NCI-H2107 treated with DMSO at 0.1 percent for 48 hours (cell line): ENCODE results near the gene HAGH.

Source experiments
- DNase-seq: peaks from one replicate; lab custom pipeline; 2025; ENCODE audit not compliant: unreplicated experiment; lab: John Stamatoyannopoulos, UW

The HAGH gene

DNA sequence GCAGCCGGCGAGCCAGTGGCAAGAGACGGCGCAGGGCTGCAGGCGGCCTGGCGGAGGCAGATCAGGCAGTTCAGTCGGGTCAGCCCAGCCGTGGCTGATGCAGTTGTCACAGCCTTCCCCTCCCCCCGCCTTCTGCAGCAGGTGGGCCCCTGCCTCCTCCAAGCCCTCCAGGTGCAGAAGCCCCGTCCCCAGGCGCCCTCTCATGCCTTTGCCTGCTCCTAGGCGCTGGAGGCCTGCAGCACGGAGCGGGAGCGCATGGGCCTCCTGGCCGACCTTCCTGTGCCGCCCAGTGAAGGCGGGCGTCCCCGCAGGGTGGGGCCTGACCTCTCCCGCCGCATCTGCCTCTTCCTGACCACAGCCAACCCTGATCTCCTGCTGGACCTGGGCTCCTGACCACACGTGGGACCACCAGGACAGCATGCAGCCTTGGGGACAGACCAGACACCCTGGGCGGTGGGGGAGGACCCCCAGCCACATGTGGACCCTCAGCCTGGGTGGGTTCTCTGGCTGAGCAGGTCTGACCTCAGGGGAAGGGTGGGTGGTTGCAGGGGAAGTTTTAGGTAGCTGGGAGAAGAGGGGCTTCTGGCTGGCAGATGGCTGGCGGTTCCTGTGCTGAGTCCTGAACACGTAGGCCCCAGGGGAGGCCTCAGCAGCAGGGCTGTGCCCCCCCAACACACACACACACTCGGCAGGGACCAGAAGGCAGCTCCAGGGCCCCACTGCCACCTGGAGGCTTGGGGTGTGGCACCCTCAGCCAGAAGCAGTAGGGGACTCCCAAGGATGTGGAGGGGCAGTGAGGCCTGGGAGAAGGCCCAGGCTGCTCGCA lies 50.6 kb downstream of the HAGH start:
- no peak for DNase-seq

DNA sequence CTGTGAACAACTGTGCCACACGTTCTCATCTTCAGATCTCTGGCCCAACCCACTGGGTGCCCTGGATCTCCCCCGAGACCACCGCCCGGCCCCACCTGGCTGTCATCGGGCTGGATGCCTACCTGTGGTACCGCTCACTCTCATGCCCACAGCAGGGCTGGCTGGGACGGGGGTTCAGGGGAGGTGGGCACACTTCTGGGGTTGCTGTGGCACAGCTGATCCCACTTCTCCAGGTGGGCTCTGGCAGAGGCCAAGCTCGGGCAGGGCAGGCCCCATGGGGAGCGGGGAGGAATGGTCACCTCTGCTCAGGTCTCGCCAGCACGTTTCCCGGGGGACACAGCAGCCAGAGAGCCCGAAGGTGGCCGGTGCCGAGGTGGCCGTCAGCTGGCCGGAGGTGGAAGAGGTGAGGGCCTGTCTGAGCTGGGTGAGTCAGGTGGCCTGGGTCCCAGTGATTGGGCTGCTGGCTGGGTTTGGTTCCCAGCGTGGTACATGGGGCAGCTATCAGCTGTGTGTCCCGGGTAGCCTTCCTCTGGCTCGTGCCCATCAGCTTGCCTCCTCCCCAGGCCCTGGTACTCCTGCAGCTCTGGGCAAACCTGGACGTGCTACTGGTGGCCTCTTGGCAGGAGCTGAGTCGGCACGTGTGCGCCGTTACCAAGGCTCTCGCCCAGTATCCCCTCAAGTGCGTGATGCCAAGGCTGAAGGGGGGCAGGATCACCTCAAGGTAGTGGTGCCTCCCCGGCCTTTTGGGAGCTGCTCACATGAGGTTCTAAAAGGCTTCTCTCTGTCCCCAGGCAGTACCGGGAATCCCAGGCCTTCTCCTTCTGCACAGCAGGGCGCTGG lies 51.4 kb downstream of the HAGH start:
- DNase-seq, result no peak

DNA sequence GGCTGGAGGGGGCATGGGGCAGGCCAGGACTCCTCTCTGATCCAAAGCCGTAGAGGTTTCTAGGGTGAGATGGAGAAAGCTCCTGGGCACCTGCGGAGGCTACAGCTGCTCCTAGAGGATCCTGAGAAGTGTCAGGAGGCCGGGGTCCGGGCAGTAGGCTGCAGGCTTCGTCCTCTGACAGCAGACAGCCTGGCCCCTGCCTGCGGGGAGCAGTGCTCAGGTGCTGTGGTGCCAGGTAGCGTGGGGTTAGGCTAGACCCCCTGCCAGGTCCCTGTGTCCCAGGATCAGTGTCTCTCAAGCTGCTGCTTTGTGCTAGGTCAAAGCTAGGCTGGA lies 52.2 kb downstream of the HAGH start:
- no peak for DNase-seq

DNA sequence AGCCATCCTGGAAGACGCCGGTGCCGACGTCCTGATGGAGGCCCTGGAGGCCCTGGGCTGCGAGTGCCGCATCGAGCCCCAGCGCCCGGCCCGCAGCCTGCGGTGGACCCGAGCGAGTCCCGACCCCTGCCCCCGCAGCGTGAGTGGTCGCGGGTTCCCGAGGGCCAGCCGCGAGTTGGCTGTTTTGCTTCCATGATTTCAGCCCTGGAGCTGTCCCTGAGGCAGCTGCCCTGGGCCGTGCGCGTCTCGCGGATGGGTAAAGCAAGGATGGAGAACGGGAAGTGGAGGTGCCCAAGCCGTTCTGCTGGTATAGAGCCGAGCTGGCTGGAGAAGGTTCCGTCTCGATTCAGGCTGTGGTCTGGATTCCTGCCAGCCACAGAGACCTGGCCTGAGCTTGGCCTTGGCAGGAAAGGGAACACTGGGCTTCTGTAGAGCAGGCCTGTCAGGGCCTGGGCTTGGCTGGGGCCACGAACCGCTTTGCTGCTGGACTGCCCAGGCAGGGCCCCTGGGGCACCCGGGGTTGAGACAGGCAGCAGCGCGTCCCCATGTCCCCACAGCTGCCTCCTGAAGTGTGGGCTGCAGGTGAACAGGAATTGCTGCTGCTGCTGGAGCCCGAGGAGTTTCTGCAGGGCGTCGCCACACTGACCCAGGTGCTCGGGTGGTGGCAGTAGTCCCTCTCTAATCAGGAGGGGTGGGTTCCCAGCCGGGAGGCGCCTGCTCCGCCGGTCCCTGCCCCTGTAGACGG lies 52.8 kb downstream of the HAGH start:
- no peak for DNase-seq

DNA sequence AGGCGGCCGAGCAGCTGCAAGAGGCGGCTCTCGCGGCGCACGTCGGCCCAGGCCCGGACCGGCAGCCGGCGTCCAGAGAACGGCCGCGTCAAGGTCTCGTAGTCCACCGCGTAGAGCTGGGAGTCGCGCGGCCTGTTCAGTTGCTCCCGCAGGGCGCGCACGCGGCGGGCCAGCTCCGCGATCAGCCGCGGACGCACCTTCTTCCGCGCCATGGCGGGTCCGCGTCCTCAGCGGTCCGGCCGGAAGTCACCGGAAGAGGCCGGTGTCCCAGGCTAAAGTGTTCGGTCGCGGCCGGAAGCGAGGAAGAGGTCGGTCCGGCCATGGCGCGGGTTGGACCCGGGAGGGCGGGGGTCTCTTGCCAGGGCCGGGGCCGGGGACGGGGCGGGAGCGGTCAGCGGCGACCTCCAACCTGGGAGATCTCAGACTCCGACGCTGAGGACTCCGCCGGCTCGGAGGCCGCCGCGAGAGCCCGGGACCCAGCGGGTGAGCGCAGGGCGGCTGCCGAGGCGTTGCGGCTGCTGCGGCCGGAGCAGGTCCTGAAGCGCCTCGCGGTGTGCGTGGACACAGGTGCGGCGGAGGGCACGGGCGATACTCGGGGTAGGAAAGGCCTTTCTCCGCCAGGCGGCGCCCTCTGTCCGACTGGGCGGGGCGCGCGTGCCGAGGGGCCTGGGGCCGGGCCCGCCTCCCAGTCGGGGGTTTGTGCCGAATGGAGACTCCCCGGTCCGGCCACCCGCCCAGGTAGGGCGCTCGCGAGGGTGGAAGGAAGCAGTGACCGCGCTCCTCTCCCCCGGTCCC lies 53.5 kb downstream of the HAGH start, which contains the start of gene MRPS34:
MRPS34 (minus strand) TSS at position 227 of the 795 bp plus-strand sequence; CDS start at position 212, 15 bp downstream.
- DNase-seq, result peak; percentile 40

DNA sequence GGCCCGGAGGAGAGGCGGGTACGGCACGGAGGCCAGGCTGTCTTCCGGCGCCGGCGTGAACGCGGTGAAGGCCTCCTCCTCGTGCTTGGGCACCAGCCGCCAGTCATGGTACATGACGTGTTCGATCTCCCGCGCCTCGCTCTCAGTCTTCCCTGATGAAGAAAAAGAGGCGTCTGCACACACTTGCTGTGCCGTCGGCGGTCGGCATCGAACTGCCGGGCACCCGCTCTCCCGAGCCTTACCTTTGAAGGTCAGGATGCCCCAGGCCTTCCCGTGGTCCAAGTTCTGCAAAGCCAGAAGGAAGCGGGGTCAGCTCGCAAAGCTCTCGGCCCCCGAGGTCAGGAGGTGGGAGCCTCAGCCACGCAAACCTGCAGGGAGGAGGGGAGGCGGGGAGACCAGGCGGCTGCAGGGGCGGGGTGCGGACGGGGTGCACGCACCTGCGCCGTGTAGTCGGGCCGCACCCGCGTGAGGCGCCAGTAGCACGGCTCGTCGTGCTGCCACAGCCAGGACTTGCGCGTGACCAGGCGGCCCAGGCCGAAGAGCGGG lies 54.2 kb downstream of the HAGH start, which contains the start of gene EME2:
EME2 (plus strand) TSS at position 449 of the 546 bp plus-strand sequence. CDS start 418 bp downstream, outside the sequence.
- DNase-seq, result no peak

DNA sequence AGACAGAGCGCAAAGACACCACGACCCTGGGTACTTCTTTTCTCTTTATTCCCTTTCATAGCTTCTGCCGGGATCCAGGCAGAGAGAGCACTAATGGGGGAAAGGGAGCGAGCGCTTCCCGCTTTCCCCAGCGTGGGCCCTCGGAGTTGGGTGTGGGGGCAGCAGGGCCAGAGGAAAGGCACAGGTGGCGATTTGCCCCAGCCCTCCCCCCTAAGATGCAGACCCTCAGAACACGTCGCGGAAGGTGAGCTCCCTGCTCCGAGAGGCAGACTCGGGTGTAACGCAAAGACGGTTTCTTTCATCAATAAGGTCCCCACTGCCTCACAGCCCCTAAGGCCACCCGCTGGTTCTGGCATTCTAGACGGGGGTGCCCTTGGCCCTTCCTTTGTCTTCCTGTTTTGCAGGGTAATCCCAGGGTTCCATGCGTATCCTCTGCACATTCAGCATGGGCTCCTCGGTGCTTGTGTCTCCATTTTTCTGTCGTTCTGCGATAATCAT lies 54.7 kb downstream of the HAGH start:
- DNase-seq, result no peak

DNA sequence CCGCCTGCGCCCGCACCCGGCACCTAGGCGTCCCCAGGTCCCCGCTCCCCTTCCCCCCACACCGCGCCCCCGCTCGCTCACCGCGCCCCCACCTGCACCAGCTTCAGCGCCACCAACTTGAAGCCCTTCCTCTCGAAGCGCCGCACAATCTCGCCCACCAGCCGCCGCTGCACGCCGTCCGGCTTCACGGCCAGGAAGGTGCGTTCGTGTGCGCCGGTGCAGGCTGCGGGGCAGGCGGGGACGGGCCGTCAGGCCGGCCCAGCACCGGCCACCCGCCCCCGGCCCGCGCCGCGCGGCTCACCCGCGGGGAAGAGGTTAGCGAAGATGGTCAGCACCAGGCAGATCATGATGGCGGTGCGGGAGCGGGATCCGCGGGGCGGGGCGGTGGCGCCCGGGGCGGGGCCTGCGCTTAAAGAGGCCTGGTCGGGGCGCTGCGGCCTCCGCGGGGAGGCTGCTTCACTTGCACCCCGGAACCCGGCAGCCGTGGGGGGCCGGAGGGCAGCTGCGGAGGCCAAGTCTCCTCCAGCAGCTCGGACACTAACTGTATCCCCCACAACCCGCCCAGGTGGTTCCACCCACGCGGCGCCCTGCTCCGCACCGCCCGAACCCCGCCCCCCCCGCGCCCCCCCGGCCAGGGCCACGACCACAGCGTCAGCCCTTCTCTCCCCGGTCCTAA lies 55.3 kb downstream of the HAGH start, which contains the start of gene NME3:
NME3 (minus strand) TSS at position 356 of the 676 bp plus-strand sequence; CDS start at position 347, 9 bp downstream.
- peak; percentile 9 for DNase-seq

DNA sequence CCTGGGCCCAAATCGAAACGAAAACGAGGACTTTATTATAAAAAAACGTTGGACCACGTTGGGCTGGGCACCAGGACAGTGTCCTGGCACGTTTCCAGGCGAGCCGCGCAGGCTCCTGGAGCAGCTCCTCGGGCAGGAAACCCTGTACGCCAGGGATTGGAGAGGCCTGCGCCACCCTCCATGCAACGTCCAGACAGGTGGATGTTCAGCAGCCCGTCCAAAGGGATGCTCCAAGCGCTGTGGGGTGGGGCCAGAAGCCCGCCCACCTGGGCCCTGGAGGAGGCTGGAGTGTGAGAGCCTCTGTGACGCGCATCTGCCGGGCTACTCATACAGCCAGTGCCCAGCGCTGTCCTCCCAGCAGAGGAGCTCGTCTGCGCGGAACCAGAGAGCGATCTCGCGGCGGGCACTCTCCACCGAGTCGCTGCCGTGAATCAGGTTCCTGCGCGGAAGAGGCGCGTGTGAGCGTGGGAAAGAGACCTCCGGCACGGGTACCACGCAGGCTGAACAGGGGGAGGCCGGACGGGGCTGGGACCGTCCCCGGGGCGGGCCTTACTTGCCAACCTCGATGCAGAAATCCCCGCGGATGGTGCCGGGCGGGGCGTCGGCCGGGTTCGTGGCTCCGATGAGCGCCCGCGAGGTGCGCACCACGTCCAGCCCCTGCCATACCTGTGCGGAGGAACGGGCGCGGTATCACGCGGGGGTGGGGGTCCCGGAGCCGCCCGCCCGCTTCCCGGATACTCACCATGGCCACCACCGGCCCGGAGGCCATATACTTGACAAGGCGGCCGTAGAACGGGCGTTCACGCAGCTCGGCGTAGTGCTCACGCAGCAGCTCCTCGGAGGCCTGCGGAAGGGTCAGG lies 56.1 kb downstream of the HAGH start:
- peak; percentile 33 for DNase-seq

DNA sequence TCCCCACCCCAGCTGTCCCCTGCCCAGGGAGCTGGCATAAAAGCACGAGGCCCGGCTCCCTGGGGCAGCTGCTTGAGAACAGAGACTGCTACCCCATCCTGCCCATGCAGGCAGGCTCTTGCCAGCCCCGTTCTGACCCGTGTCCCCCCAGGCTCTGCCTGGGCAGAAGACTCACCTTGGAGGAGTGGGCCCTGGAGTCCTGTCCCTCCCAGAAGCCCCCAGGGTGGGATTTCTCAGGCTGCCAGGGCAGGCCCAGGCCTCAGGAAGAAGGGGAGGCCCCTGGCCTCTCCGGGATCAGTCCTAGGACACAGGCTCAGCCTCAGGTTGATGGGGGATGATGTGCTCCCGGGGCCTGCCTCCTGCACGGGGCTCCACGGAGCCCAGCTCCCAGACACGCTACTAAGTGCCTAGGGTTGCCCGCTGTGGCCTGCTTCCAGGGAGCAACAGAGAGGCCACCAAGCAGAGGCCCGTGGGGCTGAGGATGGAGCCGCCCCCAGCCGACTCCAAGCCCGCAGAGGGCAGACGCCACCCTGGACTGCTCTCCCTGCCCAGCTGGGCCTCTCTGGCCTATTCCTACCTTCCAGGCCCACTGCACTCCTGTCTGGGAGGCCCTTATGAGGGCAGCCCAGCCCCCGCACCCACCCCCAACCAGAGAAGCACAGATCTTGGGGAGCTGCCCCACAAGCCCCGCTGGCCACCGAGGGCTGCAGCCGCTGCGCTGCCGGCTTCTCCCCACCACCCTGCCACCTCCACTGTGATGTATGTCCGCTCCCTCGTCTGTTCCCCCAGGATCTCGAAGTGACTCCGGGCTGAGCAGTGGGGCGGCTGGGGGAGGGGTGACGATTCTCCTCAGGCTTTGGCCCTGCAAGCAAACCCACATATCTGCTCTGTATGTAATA lies 57.0 kb downstream of the HAGH start:
- DNase-seq, result no peak

DNA sequence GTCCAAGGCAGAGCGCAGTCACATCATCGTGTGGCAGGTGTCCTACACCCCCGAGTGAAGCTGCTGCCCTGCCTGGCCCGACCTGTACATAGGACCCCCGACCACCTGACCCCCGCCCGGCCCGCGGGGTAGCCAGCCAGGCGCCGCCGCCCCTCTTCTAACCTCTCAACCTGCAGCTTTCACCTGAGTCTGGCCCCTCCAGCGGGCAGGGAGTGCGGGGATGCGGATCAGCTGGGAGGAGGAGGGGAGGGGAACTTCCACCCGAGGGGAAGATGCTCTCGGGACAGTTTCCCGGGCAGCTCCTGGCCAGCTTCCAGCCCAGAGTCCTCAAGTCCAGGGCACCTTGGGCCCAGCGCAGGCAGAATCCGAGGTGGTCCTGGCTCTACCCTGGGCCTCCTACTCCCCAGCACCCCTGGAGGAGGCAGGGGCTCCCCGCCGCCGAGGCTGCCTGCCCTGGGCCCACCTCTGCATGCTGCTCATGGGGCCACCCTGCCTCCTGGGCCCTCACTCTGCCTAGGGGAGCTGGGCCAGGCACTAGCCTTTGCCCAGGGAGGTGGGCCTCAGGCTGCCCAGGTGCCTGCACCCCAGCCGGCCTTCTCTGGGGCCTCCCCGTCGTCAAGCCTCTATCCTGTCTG lies 57.7 kb downstream of the HAGH start:
- DNase-seq, result no peak

DNA sequence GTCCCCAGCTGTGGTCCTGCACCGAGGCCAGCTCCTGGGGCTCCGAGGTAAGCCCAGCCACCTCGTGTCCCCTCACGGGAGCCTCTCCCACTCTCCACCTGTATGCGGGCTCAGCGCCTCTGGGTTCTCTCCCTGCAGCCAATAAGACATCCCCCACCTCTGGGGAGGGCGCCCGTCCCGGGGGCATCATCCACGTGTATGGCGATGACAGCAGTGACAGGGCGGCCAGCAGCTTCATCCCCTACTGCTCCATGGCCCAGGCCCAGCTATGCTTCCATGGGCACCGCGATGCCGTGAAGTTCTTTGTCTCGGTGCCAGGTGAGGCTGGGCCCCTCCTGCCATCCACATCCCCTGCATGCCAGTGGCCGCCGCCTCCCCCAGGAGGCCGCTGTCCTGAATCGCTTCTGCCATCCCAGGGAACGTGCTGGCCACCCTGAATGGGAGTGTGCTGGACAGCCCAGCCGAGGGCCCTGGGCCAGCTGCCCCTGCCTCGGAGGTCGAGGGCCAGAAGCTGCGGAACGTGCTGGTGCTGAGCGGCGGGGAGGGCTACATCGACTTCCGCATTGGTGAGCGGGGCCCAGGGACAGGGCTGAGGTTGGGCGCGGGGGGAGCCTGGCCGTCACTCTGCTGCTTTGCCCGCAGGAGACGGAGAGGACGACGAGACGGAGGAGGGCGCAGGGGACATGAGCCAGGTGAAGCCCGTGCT lies 58.4 kb downstream of the HAGH start:
- no peak for DNase-seq

DNA sequence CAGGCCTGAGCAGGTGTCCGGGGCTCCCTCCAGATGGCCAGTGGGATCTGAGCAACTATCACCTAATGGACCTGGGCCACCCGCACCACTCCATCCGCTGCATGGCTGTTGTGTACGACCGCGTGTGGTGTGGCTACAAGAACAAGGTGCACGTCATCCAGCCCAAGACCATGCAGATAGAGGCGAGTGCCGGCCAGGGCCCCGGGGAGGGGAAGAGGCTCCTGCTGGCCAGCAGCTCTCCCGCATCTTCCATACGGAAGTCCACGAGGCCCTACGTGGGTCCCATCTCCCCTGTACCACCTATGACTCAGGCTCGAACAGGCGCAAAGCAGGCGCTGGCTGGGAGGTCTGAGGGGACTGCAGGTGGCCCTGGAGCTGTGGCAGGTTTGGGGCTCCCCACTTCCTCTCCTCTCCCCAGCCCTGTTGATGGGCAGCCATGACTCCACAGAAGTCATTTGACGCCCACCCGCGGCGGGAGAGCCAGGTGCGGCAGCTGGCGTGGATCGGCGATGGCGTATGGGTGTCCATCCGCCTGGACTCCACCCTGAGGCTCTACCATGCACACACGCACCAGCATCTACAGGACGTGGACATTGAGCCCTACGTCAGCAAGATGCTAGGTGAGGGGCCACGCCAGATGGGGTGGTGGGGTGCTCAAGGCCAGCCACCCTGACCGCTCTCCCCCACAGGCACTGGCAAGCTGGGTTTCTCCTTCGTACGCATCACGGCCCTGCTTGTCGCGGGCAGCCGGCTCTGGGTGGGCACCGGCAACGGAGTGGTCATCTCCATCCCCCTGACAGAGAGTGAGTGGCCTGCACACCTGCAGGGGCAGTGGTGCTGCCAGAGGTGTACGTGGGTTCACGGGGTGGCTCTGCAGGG lies 59.3 kb downstream of the HAGH start:
- DNase-seq, result no peak

DNA sequence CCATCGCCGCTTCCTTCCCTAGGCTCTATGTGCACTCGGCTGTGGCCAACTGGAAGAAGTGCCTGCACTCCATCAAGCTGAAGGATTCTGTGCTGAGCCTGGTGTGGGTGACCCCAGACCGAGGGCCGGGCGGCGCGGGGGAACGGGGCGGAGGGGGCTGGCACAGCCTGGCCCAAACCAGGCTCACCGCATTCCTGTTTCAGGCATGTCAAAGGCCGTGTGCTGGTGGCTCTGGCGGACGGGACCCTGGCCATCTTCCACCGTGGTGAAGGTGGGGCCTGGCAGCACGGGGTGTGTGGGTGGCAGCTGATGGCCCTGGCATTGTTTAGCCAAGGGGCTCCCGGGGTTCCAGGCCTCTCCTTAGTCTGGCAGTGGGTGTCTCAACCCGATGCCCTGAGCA lies 59.9 kb downstream of the HAGH start:
- no peak for DNase-seq

DNA sequence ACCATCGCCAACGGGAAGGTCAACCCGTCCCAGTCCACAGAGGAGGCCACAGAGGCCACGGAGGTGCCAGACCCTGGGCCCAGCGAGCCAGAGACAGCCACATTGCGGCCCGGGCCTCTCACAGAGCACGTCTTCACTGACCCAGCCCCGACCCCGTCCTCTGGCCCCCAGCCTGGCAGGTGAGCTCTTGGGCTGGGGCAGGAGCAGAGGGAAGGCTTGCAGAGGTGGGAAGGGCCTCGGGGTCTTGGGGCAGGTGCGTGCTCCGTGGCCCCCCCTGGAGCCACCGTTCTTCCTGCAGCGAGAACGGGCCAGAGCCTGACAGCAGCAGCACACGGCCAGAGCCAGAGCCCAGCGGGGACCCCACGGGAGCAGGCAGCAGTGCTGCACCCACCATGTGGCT lies 60.4 kb downstream of the HAGH start:
- DNase-seq, result no peak
